Lower leg skin (tissue), 4 donors: Measurements from ENCODE around the gene C11orf71. TPM values are rescaled to one million over a fixed set of nuclear protein-coding genes. Genes with fewer than 3 reads are reported as not detected.
A peak's percentile ranks its signal among the peaks of the same experiment; 100 is the strongest.

Experiments
- DNase-seq, 2 donors: peaks; one replicate each; pipeline ENCODE4 v3.0.0-alpha.2; 2019; ENCODE audit warnings: low spot score in 2 of 2
- H3K4me3 ChIP-seq: fragments of 200-600 bp; sonication (generic); 2 replicates; pipeline ENCODE4 v1.5.1; 2017; ENCODE audit warnings: mild to moderate bottlenecking, low read depth; ENCODE audit not compliant: poor library complexity, severe bottlenecking
- CTCF ChIP-seq, 3 donors: fragments of 450-650 bp; IDR thresholded peaks; one replicate each; pipeline ENCODE4 v1.5.1; 2016; ENCODE audit warnings: antibody characterized with exemption in 3 of 3, mild to moderate bottlenecking in 3 of 3, moderate library complexity in 2 of 3
- POLR2A ChIP-seq, 2 donors: fragments of 450-650 bp; IDR thresholded peaks; one replicate each; pipeline ENCODE4 v1.6.1; 2016 to 2017; ENCODE audit warnings: antibody characterized with exemption in 2 of 2, mild to moderate bottlenecking in 1 of 2, moderate library complexity in 1 of 2
- WGBS, 2 donors: methylation state at CpG; one replicate each; pipeline ENCODE4 v1.1.5; 2018; 5-methylcytosine and 5-hydroxymethylcytosine counted together
- intact Hi-C: fragments of 100-400 bp; cut with DNase I; formaldehyde crosslinking; loops from one replicate; pipeline ENCODE4 v1.15.0; 2023; ENCODE audit warnings: low total_unique reads
- total RNA-seq, 4 donors: library from RNA; depleted of rRNA; stranded (reverse); fragments of >200 nt; gene quantifications; one replicate each; pipeline ENCODE4 v1.1.0, GENCODE V29; 2016

The C11orf71 gene
- total RNA-seq, 4 donors from 2014 or later = 4.7 to 14.8 (median 11.1) TPM

GRCh38 chr11:114399490-114400215 is 658 bp downstream of the C11orf71 start:
- H3K4me3 ChIP-seq = peak overlapping the region; percentile 89
- DNase-seq = no peak
- TF ChIP-seq POLR2A (IDR thresholded peaks at IDR 0.05) = no peak
- TF ChIP-seq CTCF (IDR thresholded peaks at IDR 0.05) = no peak
- 6 to 9% methylated on average over 14 to 27 of the region's 29 CpGs for WGBS, 2 donors
- intact Hi-C loops = no loop called here

GRCh38 chr11:114398303-114398920 is 1.9 kb downstream of the C11orf71 start:
- no peak for TF ChIP-seq POLR2A (IDR thresholded peaks at IDR 0.05)
- TF ChIP-seq CTCF (IDR thresholded peaks at IDR 0.05) = no peak
- H3K4me3 ChIP-seq = no peak overlapping the region
- 82 to 83% methylated on average over 4 of the region's 4 CpGs for WGBS, 2 donors
- no peak for DNase-seq
- intact Hi-C loops = no loop called here

- WGBS, 2 donors = 75 to 76% methylated on average over 2 of the region's 2 CpGs
- no peak for DNase-seq
- H3K4me3 ChIP-seq = no peak overlapping the region
- no peak for TF ChIP-seq POLR2A (IDR thresholded peaks at IDR 0.05)
- TF ChIP-seq CTCF (IDR thresholded peaks at IDR 0.05) = no peak
- intact Hi-C loops = no loop called here
Observed at GRCh38 chr11:114397349-114397982, 2.8 kb downstream of the C11orf71 start.

- intact Hi-C loops = no loop called here
- no peak for DNase-seq
- no peak overlapping the region for H3K4me3 ChIP-seq
- TF ChIP-seq POLR2A (IDR thresholded peaks at IDR 0.05) (no peak), CTCF (IDR thresholded peaks at IDR 0.05) (no peak)
Observed at GRCh38 chr11:114396916-114397315, 3.4 kb downstream of the C11orf71 start.

GRCh38 chr11:114395736-114396135 is 4.6 kb downstream of the C11orf71 start:
- DNase-seq = no peak
- intact Hi-C loops = no loop called here
- no peak overlapping the region for H3K4me3 ChIP-seq
- 32 to 63% methylated on average over 3 of the region's 3 CpGs for WGBS, 2 donors
- TF ChIP-seq CTCF (IDR thresholded peaks at IDR 0.05) (no peak), POLR2A (IDR thresholded peaks at IDR 0.05) (no peak)
